G401 (cell line): ENCODE measurements around the gene PPP2R3A. TPM values are rescaled to one million over a fixed set of nuclear protein-coding genes. Genes with fewer than 3 reads are reported as not detected.
"Not testable (repeated sequence)": the region's sequence is repeated elsewhere in the genome, so short reads cannot be mapped to it uniquely, and the experiment has no call there.

Experiments
- DNase-seq: peaks from one replicate; pipeline ENCODE4 v3.0.0-alpha.2; 2015; ENCODE audit warnings: low spot score
- in situ Hi-C: cut with HindIII; loops from 2 replicates; pipeline ENCODE4 v1.10.0; 2016; ENCODE audit warnings: low sequenced_read_pairs, mixed read lengths
- total RNA-seq: library from RNA; depleted of rRNA; stranded (reverse); fragments of >200 nt; shearing (Covaris generic); gene quantifications from 2 replicates; pipeline ENCODE4 v1.2.3, GENCODE V29; 2014; rRNA removed

The PPP2R3A gene
- total RNA-seq, 1 experiment from 2014 or later: 0.88 TPM

GRCh38 chr3:136186846-136187245 is 221.3 kb downstream of the PPP2R3A start:
- in situ Hi-C loops: no loop called here
- no peak for DNase-seq

- in situ Hi-C loops: no loop called here
- DNase-seq: no peak
Observed at GRCh38 chr3:136187868-136188267, 222.3 kb downstream of the PPP2R3A start.

- no peak for DNase-seq
- in situ Hi-C loops: no loop called here
Observed at GRCh38 chr3:136189043-136189442, 223.5 kb downstream of the PPP2R3A start.

- in situ Hi-C loops: loop anchor here (10.0 kb wide), 1 partner anchor 55 kb away; no protein-coding TSS in a partner anchor
- DNase-seq: no peak
Observed at GRCh38 chr3:136189859-136190617, 224.5 kb downstream of the PPP2R3A start.

GRCh38 chr3:136192195-136192594 is 226.7 kb downstream of the PPP2R3A start:
- in situ Hi-C loops: loop anchor here (10.0 kb wide), 1 partner anchor 57 kb away; no protein-coding TSS in a partner anchor
- DNase-seq: not testable (repeated sequence)

- DNase-seq: peak; percentile 14
- in situ Hi-C loops: loop anchor here (10.0 kb wide), 1 partner anchor 58 kb away; no protein-coding TSS in a partner anchor
Observed at GRCh38 chr3:136192831-136193230, 227.3 kb downstream of the PPP2R3A start.

GRCh38 chr3:136193278-136194054 is 227.9 kb downstream of the PPP2R3A start:
- peak; percentile 26 for DNase-seq
- in situ Hi-C loops: loop anchor here (10.0 kb wide), 1 partner anchor 59 kb away; no protein-coding TSS in a partner anchor

- DNase-seq: peak; percentile 16
- in situ Hi-C loops: loop anchor here (10.0 kb wide), 1 partner anchor 60 kb away; no protein-coding TSS in a partner anchor
Observed at GRCh38 chr3:136194409-136195257, 229.1 kb downstream of the PPP2R3A start.

- in situ Hi-C loops: loop anchor here (10.0 kb wide), 1 partner anchor 61 kb away; no protein-coding TSS in a partner anchor
- peak; percentile 63 for DNase-seq
Observed at GRCh38 chr3:136195258-136196063, 229.9 kb downstream of the PPP2R3A start.

GRCh38 chr3:136196064-136196400 is 230.5 kb downstream of the PPP2R3A start, which contains the start of gene MSL2:
Gene MSL2 (minus strand): TSS chr3:136196335. CDS start chr3:136195113, 1,222 bp downstream.
- in situ Hi-C loops: loop anchor here (10.0 kb wide), 1 partner anchor 61 kb away; no protein-coding TSS in a partner anchor
- DNase-seq: no peak

- in situ Hi-C loops: loop anchor here (10.0 kb wide), 1 partner anchor 62 kb away; no protein-coding TSS in a partner anchor
- DNase-seq: peak; percentile 98
Observed at GRCh38 chr3:136196401-136197158, 231.1 kb downstream of the PPP2R3A start.

- DNase-seq: no peak
- in situ Hi-C loops: loop anchor here (10.0 kb wide), 1 partner anchor 62 kb away; no protein-coding TSS in a partner anchor
Observed at GRCh38 chr3:136197159-136197793, 231.7 kb downstream of the PPP2R3A start.

Other genes starting within 250 kb of the PPP2R3A start
- 12.0 and 31.7 TPM in 2 replicates for gene MSL2, start 230.6 kb downstream of the PPP2R3A start, total RNA-seq